GM19395 (cell line): Measurements from ENCODE around the gene PACS1.
"Not testable (repeated sequence)": the region's sequence is repeated elsewhere in the genome, so short reads cannot be mapped to it uniquely, and the experiment has no call there.

Experiments used
- ATAC-seq: cut with Tn5 transposase; IDR thresholded peaks from one replicate; pipeline ENCODE4 v1.9.1; 2021; ENCODE audit warnings: mild to moderate bottlenecking, moderate library complexity; ENCODE audit not compliant: unreplicated experiment

Gene PACS1

GRCh38 chr11:66242095-66242765, 172.2 kb downstream of the PACS1 start:
- ATAC-seq = no peak

- no peak for ATAC-seq
Observed at GRCh38 chr11:66243782-66244535, 173.9 kb downstream of the PACS1 start.

- ATAC-seq = no peak
Observed at GRCh38 chr11:66247295-66247694, 177.2 kb downstream of the PACS1 start.

- no peak for ATAC-seq
Observed at GRCh38 chr11:66247801-66248200, 177.7 kb downstream of the PACS1 start.

- no peak for ATAC-seq
Observed at GRCh38 chr11:66248903-66249302, 178.8 kb downstream of the PACS1 start.

GRCh38 chr11:66251809-66252208, 181.7 kb downstream of the PACS1 start:
- no peak for ATAC-seq

GRCh38 chr11:66253081-66253480, 183.0 kb downstream of the PACS1 start:
- not testable (repeated sequence) for ATAC-seq

- ATAC-seq = peak; percentile 3
Observed at GRCh38 chr11:66258473-66258893, 188.4 kb downstream of the PACS1 start.

GRCh38 chr11:66259225-66259624, 189.2 kb downstream of the PACS1 start:
- no peak for ATAC-seq

- ATAC-seq = no peak
Observed at GRCh38 chr11:66259956-66260355, 189.9 kb downstream of the PACS1 start.

- no peak for ATAC-seq
Observed at GRCh38 chr11:66261578-66261977, 191.5 kb downstream of the PACS1 start.

- no peak for ATAC-seq
Observed at GRCh38 chr11:66262191-66262590, 192.1 kb downstream of the PACS1 start.

GRCh38 chr11:66262696-66263095, 192.6 kb downstream of the PACS1 start:
- no peak for ATAC-seq

GRCh38 chr11:66263231-66263630, 193.2 kb downstream of the PACS1 start:
- ATAC-seq = no peak

GRCh38 chr11:66263785-66264184, 193.7 kb downstream of the PACS1 start:
- ATAC-seq = no peak

- no peak for ATAC-seq
Observed at GRCh38 chr11:66264383-66264782, 194.3 kb downstream of the PACS1 start.

- no peak for ATAC-seq
Observed at GRCh38 chr11:66264914-66265313, 194.8 kb downstream of the PACS1 start.

- no peak for ATAC-seq
Observed at GRCh38 chr11:66265531-66266377, 195.7 kb downstream of the PACS1 start.

GRCh38 chr11:66266378-66267038, 196.4 kb downstream of the PACS1 start:
- no peak for ATAC-seq

- ATAC-seq = no peak
Observed at GRCh38 chr11:66267039-66267378, 196.9 kb downstream of the PACS1 start.
